HG03196 (cell line): Measurements from ENCODE around the gene WDR6.
A peak's percentile ranks its signal among the peaks of the same experiment; 100 is the strongest.

Source experiments
- ATAC-seq: cut with Tn5 transposase; IDR thresholded peaks from one replicate; pipeline ENCODE4 v1.9.1; 2021; ENCODE audit not compliant: unreplicated experiment

WDR6 gene

GRCh38 chr3:49007068-49007770 is at the start of gene WDR6:
TSS of gene WDR6 (plus strand) at chr3:49007391. CDS start at chr3:49007432, 41 bp downstream.
- ATAC-seq, result peak; percentile 80

- no peak for ATAC-seq
These were observed 46.3 kb upstream of the WDR6 start for GRCh38 chr3:48960841-48961413.

DNA sequence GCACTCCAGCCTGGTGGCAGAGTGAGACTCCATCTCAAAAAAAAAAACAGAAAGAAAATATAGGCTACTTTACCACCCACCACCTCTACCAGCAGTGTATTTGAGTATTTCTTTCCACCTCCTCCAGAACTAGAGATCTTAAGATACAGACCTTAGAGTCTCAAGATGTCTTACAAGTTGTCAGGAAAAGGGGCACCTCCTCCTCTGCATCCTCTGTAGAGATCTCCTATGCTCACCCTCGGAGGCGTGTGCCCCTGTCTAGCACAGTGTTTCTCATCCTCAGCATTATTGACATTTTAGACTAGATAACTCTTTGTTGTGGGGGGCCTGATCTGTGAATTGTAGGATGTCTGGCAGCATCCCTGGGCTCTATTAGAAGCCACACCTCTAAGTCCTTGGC is 44.9 kb upstream of the WDR6 start:
- no peak for ATAC-seq

- ATAC-seq, result no peak
These were observed 44.3 kb upstream of the WDR6 start for GRCh38 chr3:48962939-48963338.

DNA sequence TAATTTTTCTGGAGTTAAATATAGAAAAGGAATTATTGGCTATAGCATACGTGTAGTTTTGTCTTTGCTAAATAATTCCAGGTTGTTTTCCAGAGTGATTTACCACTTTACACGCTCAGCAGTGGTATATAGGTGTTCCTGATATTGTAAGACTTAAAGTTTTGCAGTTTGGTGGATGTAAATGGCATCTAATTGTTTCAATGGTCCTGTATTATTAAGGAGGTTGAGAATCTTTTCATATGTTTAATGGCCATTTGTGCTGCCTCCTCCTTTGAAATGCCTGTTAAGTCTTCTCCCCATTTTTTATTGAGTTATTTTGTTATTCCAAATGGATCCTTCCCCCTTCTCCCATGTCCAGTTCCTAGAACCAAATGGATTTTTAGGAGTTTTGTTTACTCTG is 43.6 kb upstream of the WDR6 start:
- ATAC-seq, result no peak

GRCh38 chr3:48966367-48966766 is 40.8 kb upstream of the WDR6 start:
- ATAC-seq, result no peak

GRCh38 chr3:48966876-48967361 is 40.3 kb upstream of the WDR6 start:
- no peak for ATAC-seq

- no peak for ATAC-seq
These were observed 36.6 kb upstream of the WDR6 start for GRCh38 chr3:48970586-48970985.

GRCh38 chr3:48974076-48974864 is 32.9 kb upstream of the WDR6 start:
- ATAC-seq, result no peak

DNA sequence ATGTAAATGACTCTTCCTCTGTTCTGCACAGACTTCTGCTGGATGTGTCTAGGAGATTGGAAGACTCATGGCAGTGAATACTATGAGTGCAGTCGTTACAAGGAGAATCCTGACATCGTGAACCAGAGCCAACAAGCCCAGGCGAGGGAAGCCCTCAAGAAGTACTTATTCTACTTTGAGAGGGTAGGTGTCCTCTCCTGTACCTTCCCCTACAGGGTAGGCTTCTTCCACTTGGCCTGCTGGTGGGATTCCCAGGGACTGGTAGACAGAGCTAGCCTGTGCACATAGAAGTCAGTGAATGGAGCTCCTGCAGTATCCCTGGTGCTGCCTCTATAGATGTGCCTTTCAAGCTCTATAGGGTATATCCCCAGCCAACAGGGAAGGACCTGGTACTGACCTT is 27.7 kb upstream of the WDR6 start:
- ATAC-seq, result no peak

DNA sequence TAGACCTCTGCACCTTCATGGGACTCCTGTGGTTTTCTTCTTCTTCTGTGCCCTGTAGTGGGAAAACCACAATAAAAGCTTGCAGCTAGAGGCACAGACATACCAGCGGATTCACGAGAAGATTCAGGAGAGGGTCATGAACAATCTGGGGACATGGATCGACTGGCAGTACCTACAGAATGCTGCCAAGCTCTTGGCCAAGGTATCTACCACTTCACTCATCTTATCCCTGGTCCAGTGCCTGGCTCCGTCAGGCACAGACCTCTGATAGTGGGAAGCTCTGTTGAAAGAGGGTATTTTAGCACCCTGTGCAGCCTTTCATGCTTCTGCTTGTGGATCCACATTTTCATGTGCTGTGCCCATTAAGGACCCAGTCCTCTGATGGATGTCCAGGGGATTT is 26.9 kb upstream of the WDR6 start:
- no peak for ATAC-seq

DNA sequence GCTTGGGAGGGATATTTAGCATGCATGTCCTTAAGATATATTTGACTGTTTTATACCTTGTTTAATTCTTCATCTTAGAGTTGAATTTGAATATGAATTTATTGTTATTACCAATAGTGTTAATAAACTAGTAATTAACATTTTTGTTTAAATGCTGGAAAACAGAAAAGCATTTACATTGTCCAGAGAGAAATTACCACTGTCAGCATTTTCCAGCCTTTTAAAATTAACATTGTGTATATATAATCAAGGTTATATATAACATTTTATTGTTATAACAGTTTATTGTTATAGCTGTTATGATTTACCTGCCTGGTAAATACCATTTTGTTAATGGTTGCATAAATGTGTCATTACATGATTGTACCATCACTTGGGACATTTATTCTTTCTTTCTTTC is 25.2 kb upstream of the WDR6 start:
- ATAC-seq, result no peak

- ATAC-seq, result no peak
These were observed 24.5 kb upstream of the WDR6 start for GRCh38 chr3:48982686-48983085.

- ATAC-seq, result no peak
These were observed 24.1 kb upstream of the WDR6 start for GRCh38 chr3:48983096-48983495.

GRCh38 chr3:48984663-48985062 is 22.5 kb upstream of the WDR6 start:
- ATAC-seq, result no peak

- no peak for ATAC-seq
These were observed 21.3 kb upstream of the WDR6 start for GRCh38 chr3:48985831-48986376.

DNA sequence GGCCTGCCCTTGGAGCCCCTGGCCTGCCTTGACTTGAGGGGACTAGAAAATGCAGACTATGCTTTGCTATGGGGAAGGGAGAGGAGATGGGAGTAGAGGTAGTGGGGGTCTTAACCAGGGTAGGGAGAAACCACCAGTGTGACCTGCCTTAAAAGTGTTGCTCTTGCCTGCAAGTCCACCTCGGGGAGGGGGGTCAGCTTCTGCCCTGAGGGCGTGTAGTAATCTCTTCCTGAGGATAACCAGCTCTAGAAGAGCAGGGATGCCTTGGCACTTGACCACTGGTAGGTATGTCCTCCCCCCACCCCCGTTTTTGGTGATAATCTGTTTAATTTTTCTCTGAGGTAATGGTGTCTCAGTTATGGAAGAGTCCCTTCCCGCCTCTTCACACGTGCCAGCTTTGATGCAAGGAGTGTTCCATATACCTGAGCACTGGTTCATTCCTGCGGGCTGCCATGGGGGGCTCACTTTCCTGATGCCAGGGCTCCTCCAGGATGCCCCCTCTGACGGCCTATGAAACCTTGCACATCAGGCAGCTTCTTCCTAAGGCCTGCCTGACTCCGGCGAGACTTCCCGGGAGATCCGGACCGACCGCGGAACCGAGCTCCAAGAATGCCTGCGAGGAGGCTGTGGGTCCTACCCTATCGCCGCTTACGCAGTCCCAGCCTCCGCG is 17.9 kb upstream of the WDR6 start:
- ATAC-seq, result peak; percentile 1

GRCh38 chr3:48989796-48990635 is 17.2 kb upstream of the WDR6 start, which contains the start of gene P4HTM:
TSS of gene P4HTM (plus strand) at chr3:48990241. CDS start at chr3:48990257, 16 bp downstream.
- peak; percentile 45 for ATAC-seq

DNA sequence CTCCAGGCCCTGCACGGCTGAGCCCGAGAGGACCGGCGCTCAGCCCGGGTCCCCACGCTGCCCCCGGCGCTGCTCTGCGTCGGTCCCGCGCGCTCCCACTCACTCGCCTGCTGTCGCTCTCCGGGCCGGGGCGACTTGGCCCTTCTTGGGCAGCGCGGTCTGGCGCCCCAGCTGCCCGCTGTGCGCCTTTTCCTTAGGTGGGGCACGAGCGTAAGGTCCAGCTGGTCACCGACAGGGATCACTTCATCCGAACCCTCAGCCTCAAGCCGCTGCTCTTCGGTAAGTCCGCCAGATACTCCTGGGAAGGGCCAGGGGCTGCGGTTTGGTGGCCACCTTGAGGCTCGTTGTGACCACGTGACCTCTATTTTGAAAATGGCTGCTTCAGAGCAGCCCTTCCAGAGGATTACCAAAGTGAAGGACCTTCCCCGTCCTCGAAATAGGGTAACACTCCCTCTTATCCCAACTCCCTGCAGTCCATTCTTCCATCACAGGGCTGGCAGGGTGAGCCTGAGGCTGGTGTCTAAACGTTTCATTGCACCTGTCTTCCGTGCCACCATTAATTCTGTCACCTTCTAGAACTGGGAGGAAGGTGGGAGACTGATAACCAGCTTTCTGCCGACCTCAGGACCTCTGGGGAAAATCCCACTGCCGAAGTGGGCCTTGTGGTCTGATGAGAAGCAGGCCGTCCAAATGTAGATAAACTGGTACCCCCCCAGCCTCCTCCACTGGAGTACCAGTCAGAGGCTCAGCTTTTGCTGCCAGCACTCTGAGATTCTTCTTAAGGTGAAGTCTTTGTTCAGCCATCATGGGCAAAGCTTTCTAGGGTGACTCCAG is 16.3 kb upstream of the WDR6 start:
- ATAC-seq, result peak; percentile 19
